ENCODE measurements around the gene MVK. TPM values are rescaled to one million over a fixed set of nuclear protein-coding genes. Genes with fewer than 3 reads are reported as not detected.

The MVK gene
- total RNA-seq, 2 donors from 2014 or later, result 8.6 to 12.2 TPM

DNA sequence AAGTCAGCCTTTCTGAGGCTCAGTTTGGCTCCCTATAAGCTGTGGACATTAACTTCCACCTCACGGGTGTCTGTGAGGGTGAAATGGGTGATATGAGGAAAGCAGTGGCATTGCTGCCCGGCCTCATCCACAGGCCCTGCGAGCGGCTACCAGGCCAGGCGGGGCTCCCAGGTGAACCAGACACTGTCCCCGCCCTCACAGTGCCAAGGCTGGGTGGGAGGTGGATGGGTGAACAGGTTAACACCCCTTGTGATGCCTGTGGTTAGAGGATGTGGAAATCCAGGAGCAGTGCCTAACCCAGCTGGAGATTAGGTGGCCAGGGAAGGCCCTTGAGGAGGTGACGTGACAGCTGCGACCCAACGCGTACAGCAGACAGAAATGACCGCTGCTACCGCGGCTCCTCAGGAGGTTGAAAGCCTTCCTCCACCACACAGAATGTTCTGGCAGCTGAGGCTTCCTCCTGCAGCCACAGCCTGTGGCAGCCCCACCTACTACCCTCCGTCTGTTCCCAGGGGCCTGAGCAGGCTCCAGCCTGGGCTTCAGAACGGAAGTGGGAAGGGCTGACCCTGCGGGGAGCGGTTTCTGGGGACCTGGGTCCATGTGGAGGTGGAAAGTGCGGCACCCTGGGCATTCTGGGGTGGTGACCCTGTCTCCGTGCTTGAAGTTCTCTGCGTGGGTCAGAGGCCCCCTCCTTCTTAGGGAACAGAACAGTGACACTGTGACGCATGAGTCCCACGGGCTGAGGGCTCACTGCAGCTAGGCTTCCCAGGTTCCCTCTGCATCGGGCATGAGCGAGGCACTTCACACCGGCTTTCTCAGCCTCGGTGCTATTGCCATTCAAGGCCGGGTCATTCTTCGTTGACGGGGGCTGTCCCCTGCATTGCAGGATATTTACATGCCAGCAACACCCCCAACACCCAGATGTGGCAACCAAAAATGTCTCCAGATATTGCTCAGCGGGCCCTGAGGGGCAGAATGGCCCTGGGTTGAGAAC lies 10.0 kb upstream of the MVK start:
- intact Hi-C loops (cut with DNase I), result no loop called here
- H3K36me3 ChIP-seq (replicated peaks in 1 of 2; ENCODE audit: insufficient read depth in 1 of 2, low read depth in 2 of 2), result peaks cover 0 to 4% of the 10 kb centered on the region in 2 donors
- no peaks in the 10 kb centered on the region for H3K4me1 ChIP-seq
- no peak overlapping the region for H3K27ac ChIP-seq
- 87 to 91% methylated on average over 14 to 27 of the region's 30 CpGs for WGBS, 2 donors
- TF ChIP-seq, protein P1, sequence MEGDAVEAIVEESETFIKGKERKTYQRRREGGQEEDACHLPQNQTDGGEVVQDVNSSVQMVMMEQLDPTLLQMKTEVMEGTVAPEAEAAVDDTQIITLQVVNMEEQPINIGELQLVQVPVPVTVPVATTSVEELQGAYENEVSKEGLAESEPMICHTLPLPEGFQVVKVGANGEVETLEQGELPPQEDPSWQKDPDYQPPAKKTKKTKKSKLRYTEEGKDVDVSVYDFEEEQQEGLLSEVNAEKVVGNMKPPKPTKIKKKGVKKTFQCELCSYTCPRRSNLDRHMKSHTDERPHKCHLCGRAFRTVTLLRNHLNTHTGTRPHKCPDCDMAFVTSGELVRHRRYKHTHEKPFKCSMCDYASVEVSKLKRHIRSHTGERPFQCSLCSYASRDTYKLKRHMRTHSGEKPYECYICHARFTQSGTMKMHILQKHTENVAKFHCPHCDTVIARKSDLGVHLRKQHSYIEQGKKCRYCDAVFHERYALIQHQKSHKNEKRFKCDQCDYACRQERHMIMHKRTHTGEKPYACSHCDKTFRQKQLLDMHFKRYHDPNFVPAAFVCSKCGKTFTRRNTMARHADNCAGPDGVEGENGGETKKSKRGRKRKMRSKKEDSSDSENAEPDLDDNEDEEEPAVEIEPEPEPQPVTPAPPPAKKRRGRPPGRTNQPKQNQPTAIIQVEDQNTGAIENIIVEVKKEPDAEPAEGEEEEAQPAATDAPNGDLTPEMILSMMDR (IDR thresholded peaks at IDR 0.05), result no peak
- no peak for TF ChIP-seq POLR2A (IDR thresholded peaks at IDR 0.05)
- ATAC-seq (peak; percentile 43), DNase-seq (no peak)
- no peaks in the 10 kb centered on the region for H3K9me3 ChIP-seq
- H3K27me3 ChIP-seq, result no peaks in the 10 kb centered on the region
- no peak overlapping the region for H3K4me3 ChIP-seq

DNA sequence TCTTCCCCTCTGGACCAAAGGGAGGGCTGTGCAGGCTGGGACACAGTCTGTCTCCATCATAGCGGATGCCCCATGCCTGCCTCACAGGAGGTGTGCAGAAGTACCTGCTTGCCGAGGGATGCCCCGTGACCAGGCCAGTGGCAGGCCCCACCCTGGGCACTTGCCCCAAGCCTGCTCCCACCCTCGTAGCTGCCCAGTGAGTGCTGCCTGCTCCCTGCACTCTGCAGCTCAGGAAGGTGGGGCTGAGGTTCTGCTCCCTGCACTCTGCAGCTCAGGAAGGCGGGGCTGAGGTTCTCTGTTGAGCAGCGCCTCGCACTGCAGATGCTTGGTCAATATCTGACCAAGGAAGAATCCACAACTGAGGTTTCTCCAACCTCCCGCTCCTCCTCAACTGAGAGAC lies 7.2 kb upstream of the MVK start:
- H3K4me1 ChIP-seq, result no peaks in the 10 kb centered on the region
- TF ChIP-seq POLR2A (IDR thresholded peaks at IDR 0.05), result no peak
- TF ChIP-seq, protein P1 (IDR thresholded peaks at IDR 0.05), result no peak
- intact Hi-C loops (cut with DNase I), result no loop called here
- ATAC-seq (no peak), DNase-seq (no peak)
- peaks cover 0 to 4% of the 10 kb centered on the region in 2 donors for H3K36me3 ChIP-seq (replicated peaks in 1 of 2; ENCODE audit: insufficient read depth in 1 of 2, low read depth in 2 of 2)
- no peak overlapping the region for H3K4me3 ChIP-seq
- 86 to 89% methylated on average over 4 to 8 of the region's 8 CpGs for WGBS, 2 donors
- H3K27me3 ChIP-seq, result no peaks in the 10 kb centered on the region
- H3K9me3 ChIP-seq, result no peaks in the 10 kb centered on the region
- H3K27ac ChIP-seq, result no peak overlapping the region

DNA sequence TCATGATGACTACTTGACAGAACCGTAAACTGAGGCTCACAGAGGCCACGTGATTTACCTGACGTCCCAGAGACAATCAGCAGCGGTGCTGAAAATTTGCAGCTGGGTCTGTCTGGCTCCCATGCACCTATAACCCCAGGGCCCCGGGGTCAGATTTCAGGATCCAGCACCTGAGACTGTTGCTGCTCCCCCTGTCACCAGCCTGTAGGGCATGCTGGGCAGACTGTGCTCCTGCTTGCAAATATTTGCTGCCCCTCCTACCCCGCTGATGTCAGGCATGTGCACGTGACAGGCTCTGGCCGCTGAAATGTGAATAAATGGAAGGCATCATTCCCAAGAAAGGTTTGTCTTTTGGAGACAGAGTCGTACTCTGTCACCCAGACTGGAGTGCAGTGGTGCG lies 6.3 kb upstream of the MVK start:
- 84 to 88% methylated on average over 10 of the region's 10 CpGs for whole genome bisulfite sequencing, 2 donors
- H3K4me1 ChIP-seq, result peaks cover 6% of the 10 kb centered on the region
- no peak for ATAC-seq
- TF ChIP-seq POLR2A (IDR thresholded peaks at IDR 0.05), result no peak
- TF ChIP-seq, protein P1 (IDR thresholded peaks at IDR 0.05), result no peak
- H3K27ac ChIP-seq, result no peak overlapping the region
- no peak overlapping the region for H3K4me3 ChIP-seq
- H3K9me3 ChIP-seq, result no peaks in the 10 kb centered on the region
- H3K27me3 ChIP-seq, result no peaks in the 10 kb centered on the region
- DNase-seq, result no peak
- H3K36me3 ChIP-seq (replicated peaks in 1 of 2; ENCODE audit: insufficient read depth in 1 of 2, low read depth in 2 of 2), result peaks cover 0 to 4% of the 10 kb centered on the region in 2 donors
- intact Hi-C loops (cut with DNase I), result no loop called here

DNA sequence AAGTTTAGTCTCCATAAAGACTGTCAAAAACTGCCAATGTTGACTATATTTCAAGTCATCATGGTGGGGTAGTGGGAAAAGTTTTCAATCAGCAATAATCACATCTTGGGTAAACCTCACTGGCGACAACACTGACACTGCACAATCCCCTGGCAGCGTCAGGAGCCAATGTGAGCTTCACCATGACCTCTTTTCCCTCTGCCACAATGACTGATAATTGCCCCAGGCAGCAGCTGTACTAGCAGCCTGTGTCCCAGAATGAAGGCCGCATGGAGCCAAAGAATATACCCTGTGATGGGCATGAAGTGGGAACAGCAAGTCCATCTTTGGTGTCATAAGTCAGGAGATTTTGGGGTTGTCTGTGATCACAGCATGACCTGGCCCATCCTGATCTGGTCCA lies 5.6 kb upstream of the MVK start:
- TF ChIP-seq, protein P1 (IDR thresholded peaks at IDR 0.05), result no peak
- TF ChIP-seq POLR2A (IDR thresholded peaks at IDR 0.05), result no peak
- H3K4me3 ChIP-seq, result no peak overlapping the region
- H3K36me3 ChIP-seq (replicated peaks in 1 of 2; ENCODE audit: insufficient read depth in 1 of 2, low read depth in 2 of 2), result peaks cover 0 to 4% of the 10 kb centered on the region in 2 donors
- ATAC-seq (no peak), DNase-seq (no peak)
- H3K27ac ChIP-seq, result no peak overlapping the region
- no peaks in the 10 kb centered on the region for H3K9me3 ChIP-seq
- intact Hi-C loops (cut with DNase I), result no loop called here
- H3K4me1 ChIP-seq, result peaks cover 12% of the 10 kb centered on the region
- no peaks in the 10 kb centered on the region for H3K27me3 ChIP-seq
- 85 to 90% methylated on average over 3 of the region's 3 CpGs for WGBS, 2 donors

Measured in body of pancreas (tissue), 4 donors.